Keratinocyte (primary cell): ENCODE data around the gene GPR75.

Source experiments
- CTCF ChIP-seq, 3 experiments: IDR thresholded peaks in 1 of 3; conservative IDR thresholded peaks in 1 of 3; optimal IDR thresholded peaks in 1 of 3; 2 replicates in 2 of 3; 3 replicates in 1 of 3; pipeline versions ENCODE3 to v1.5.1; 2011; ENCODE audit warnings: low read length in 3 of 3, mild to moderate bottlenecking in 3 of 3, moderate library complexity in 2 of 3, control low read depth in 1 of 3, inconsistent platforms in 1 of 3; ENCODE audit not compliant: insufficient read depth in 2 of 3; ENCODE audit errors: extremely low read depth in 1 of 3
- EZH2 ChIP-seq: IDR thresholded peaks from one replicate; pipeline ENCODE4 v1.6.1; 2012; ENCODE audit warnings: inconsistent platforms, mild to moderate bottlenecking, low read length, moderate library complexity

GRCh38 chr2:53877556-53877955 is 17.8 kb upstream of the GPR75 start:
- TF ChIP-seq CTCF (optimal IDR thresholded peaks at IDR 0.05 in 1 of 3, IDR thresholded peaks at IDR 0.05 in 1 of 3, conservative IDR thresholded peaks at IDR 0.05 in 1 of 3; ENCODE audit: extremely low read depth in 1 of 3, insufficient read depth in 2 of 3, low read length in 3 of 3) (no peak), EZH2 (no peak)
